ENCODE results near the gene FAM20B.
"Not testable (repeated sequence)": the region's sequence is repeated elsewhere in the genome, so short reads cannot be mapped to it uniquely, and the experiment has no call there.

FAM20B gene, protein sequence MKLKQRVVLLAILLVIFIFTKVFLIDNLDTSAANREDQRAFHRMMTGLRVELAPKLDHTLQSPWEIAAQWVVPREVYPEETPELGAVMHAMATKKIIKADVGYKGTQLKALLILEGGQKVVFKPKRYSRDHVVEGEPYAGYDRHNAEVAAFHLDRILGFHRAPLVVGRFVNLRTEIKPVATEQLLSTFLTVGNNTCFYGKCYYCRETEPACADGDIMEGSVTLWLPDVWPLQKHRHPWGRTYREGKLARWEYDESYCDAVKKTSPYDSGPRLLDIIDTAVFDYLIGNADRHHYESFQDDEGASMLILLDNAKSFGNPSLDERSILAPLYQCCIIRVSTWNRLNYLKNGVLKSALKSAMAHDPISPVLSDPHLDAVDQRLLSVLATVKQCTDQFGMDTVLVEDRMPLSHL

DNA sequence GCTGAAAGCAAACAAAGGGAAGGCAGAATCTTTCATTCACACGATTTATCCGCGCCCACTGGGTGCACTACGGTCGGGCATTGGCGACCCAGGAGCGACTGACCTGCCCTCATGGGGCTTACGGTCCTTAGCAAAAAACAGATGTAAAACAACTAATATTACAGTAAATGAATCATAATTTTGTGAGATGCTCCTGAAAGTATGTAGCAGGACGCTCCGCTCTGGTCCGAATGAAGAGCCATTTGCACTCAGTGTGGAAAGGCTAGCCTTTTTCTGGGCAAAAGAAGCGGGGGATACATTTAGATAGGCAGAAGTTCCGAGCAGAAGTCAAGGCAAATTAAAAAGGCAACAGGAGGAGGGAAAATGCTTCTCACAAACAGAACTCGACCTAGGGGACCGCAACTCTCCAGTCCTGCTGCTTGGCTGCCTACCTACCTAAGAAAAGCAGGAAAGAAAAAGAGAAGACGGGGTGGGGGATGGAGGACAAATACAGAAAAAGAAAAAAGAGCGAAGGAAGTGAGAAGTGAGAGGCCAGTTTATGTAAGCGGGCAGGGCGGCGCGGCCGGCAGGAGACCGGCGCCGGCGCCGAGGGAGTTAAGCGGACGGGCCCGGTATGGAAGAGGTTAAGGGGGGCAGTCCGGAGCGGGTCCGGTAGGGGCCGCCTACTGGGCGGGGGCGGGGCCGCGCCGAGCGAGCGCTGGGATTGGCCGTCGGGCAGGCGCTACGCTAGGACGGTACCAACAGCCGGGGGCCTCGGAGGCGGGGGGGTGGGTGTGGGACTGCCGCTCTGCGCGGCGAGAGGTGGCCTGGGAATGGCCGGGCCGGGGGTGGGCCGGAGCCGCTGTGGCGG is at the start of gene FAM20B:
Gene FAM20B, plus strand, starts transcription at position 770 of the 850 bp plus-strand sequence. CDS start 17,954 bp downstream, outside the sequence.
- Mint-ChIP-seq H3K27ac (peak within 1 kb of the TSS; percentile 66), H3K9me3 (no peaks in the 10 kb centered on the region), H3K4me1 (peaks cover 53% of the 10 kb centered on the region), H3K27me3 (ENCODE audit: low read depth, poor library complexity) (peaks cover 19% of the 10 kb centered on the region), H3K4me3 (peak within 1 kb of the TSS; percentile 93), H3K36me3 (ENCODE audit: low read depth) (no peaks in the 10 kb centered on the region)
- TF ChIP-seq, protein P1, sequence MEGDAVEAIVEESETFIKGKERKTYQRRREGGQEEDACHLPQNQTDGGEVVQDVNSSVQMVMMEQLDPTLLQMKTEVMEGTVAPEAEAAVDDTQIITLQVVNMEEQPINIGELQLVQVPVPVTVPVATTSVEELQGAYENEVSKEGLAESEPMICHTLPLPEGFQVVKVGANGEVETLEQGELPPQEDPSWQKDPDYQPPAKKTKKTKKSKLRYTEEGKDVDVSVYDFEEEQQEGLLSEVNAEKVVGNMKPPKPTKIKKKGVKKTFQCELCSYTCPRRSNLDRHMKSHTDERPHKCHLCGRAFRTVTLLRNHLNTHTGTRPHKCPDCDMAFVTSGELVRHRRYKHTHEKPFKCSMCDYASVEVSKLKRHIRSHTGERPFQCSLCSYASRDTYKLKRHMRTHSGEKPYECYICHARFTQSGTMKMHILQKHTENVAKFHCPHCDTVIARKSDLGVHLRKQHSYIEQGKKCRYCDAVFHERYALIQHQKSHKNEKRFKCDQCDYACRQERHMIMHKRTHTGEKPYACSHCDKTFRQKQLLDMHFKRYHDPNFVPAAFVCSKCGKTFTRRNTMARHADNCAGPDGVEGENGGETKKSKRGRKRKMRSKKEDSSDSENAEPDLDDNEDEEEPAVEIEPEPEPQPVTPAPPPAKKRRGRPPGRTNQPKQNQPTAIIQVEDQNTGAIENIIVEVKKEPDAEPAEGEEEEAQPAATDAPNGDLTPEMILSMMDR (IDR thresholded peaks at IDR 0.05): no peak
- DNase-seq: peak; percentile 94

DNA sequence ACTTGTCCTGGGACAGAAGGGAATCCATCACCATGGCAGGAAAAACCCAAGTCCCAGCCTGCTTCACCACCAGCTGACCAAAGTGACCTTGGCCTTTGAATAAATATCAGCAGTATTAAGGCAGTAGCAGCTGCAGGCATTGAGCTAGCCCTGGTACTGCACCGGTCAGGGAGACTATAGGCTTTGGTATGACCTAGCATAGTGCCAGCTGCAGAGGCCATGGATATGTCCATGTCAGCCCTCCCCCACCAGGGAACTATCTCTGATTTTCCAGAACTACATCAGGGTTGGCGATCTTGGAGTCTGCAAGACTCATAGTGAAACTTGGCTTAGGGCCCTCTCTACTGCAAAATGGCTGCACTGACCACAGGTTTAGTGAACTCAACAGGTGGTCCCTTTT is 49.2 kb upstream of the FAM20B start:
- Mint-ChIP-seq H3K4me1 (peaks cover 23% of the 10 kb centered on the region), H3K27ac (no peak overlapping the region), H3K27me3 (ENCODE audit: low read depth, poor library complexity) (peaks cover 4% of the 10 kb centered on the region), H3K9me3 (peaks cover 79% of the 10 kb centered on the region), H3K4me3 (no peak overlapping the region), H3K36me3 (ENCODE audit: low read depth) (peaks cover 32% of the 10 kb centered on the region)
- no peak for DNase-seq
- TF ChIP-seq, protein P1 (IDR thresholded peaks at IDR 0.05): no peak

GRCh38 chr1:178986204-178986603 is 39.5 kb upstream of the FAM20B start:
- no peak overlapping the region for H3K27ac Mint-ChIP-seq
- peaks cover 6% of the 10 kb centered on the region for H3K9me3 Mint-ChIP-seq
- peaks cover 3% of the 10 kb centered on the region for H3K27me3 Mint-ChIP-seq (ENCODE audit: low read depth, poor library complexity)
- DNase-seq: no peak
- no peak overlapping the region for H3K4me3 Mint-ChIP-seq
- TF ChIP-seq, protein P1 (IDR thresholded peaks at IDR 0.05): no peak
- no peaks in the 10 kb centered on the region for H3K36me3 Mint-ChIP-seq (ENCODE audit: low read depth)
- H3K4me1 Mint-ChIP-seq: no peaks in the 10 kb centered on the region

DNA sequence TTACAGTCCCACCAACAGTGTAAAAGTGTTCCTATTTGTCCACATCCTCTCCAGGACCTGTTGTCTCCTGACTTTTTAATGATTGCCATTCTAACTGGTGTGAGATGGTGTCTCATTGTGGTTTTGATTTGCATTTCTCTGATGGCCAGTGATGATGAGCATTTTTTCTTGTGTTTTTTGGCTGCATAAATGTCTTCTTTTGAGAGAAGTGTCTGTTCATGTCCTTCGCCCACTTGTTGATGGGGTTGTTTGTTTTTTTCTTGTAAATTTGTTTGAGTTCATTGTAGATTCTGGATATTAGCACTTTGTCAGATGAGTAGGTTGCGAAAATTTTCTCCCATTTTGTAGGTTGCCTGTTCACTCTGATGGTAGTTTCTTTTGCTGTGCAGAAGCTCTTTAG is 37.5 kb upstream of the FAM20B start:
- H3K4me3 Mint-ChIP-seq; H3K9me3 Mint-ChIP-seq; H3K36me3 Mint-ChIP-seq (ENCODE audit: low read depth); H3K27me3 Mint-ChIP-seq (ENCODE audit: low read depth, poor library complexity); DNase-seq; H3K4me1 Mint-ChIP-seq; H3K27ac Mint-ChIP-seq: not testable (repeated sequence)

- peaks cover 49% of the 10 kb centered on the region for H3K9me3 Mint-ChIP-seq
- peaks cover 4% of the 10 kb centered on the region for H3K4me1 Mint-ChIP-seq
- TF ChIP-seq, protein P1 (IDR thresholded peaks at IDR 0.05): no peak
- H3K36me3 Mint-ChIP-seq (ENCODE audit: low read depth): peaks cover 16% of the 10 kb centered on the region
- H3K27me3 Mint-ChIP-seq (ENCODE audit: low read depth, poor library complexity): peaks cover 3% of the 10 kb centered on the region
- H3K4me3 Mint-ChIP-seq: no peak overlapping the region
- no peak overlapping the region for H3K27ac Mint-ChIP-seq
- no peak for DNase-seq
These were observed 32.1 kb upstream of the FAM20B start for GRCh38 chr1:178993559-178993958.

- peaks cover 16% of the 10 kb centered on the region for H3K36me3 Mint-ChIP-seq (ENCODE audit: low read depth)
- peaks cover 45% of the 10 kb centered on the region for H3K9me3 Mint-ChIP-seq
- H3K27me3 Mint-ChIP-seq (ENCODE audit: low read depth, poor library complexity): peaks cover 4% of the 10 kb centered on the region
- H3K4me1 Mint-ChIP-seq: peaks cover 21% of the 10 kb centered on the region
- no peak overlapping the region for H3K27ac Mint-ChIP-seq
- no peak overlapping the region for H3K4me3 Mint-ChIP-seq
- DNase-seq: no peak
- TF ChIP-seq, protein P1 (IDR thresholded peaks at IDR 0.05): no peak
These were observed 28.3 kb upstream of the FAM20B start for GRCh38 chr1:178997428-178997827.
